SK-N-SH treated with all-trans-retinoic acid at 6 μM for 48 hours (cell line): Measurements from ENCODE around the gene KIZ.

Source experiments
- ATAC-seq: fragments of 200-7000 bp; cut with Tn5 transposase; 3 replicates; pipeline ENCODE4 v1.9.1; 2020; ENCODE audit warnings: mild to moderate bottlenecking, moderate library complexity
- ARNTL ChIP-seq: fragments of 450-650 bp; formaldehyde crosslinking; IDR thresholded peaks from 2 replicates; pipeline ENCODE4 v1.5.0; 2020; ENCODE audit warnings: low read depth, mild to moderate bottlenecking, moderate library complexity, borderline replicate concordance
- BACH2 ChIP-seq: fragments of 250-450 bp; sonication (Bioruptor Pico); IDR thresholded peaks from 2 replicates; pipeline ENCODE4 v1.9.0; 2021; ENCODE audit warnings: mild to moderate bottlenecking, borderline replicate concordance
- CREB5 ChIP-seq: fragments of 250-450 bp; sonication (Bioruptor Pico); IDR thresholded peaks from 2 replicates; pipeline ENCODE4 v1.5.1; 2020; ENCODE audit warnings: low read depth, mild to moderate bottlenecking, moderate library complexity
- CSDC2 ChIP-seq: fragments of 250-450 bp; sonication (Bioruptor Pico); IDR thresholded peaks from 2 replicates; pipeline ENCODE4 v1.5.0; 2020; ENCODE audit warnings: mild to moderate bottlenecking, moderate library complexity
- CSRNP3 ChIP-seq: fragments of 250-450 bp; sonication (Bioruptor Pico); IDR thresholded peaks from 2 replicates; pipeline ENCODE4 v1.5.1; 2021; ENCODE audit warnings: mild to moderate bottlenecking, moderate library complexity
- ESRRG ChIP-seq: fragments of 250-450 bp; sonication (Bioruptor Pico); IDR thresholded peaks from 2 replicates; pipeline ENCODE4 v1.6.1; 2021; ENCODE audit warnings: mild to moderate bottlenecking
- GLIS3 ChIP-seq: fragments of 250-450 bp; sonication (Bioruptor Pico); IDR thresholded peaks from 2 replicates; pipeline ENCODE4 v1.5.0; 2020; ENCODE audit warnings: mild to moderate bottlenecking, moderate library complexity
- ISL1 ChIP-seq: fragments of 250-450 bp; sonication (Bioruptor Pico); IDR thresholded peaks from 2 replicates; pipeline ENCODE4 v2.1.2; 2022; ENCODE audit warnings: mild to moderate bottlenecking, moderate library complexity
- OSR1 ChIP-seq: fragments of 250-450 bp; sonication (Bioruptor Pico); IDR thresholded peaks from 2 replicates; pipeline ENCODE4 v1.8.0; 2022; ENCODE audit warnings: moderate library complexity, mild to moderate bottlenecking, inconsistent platforms
- PATZ1 ChIP-seq: fragments of 250-450 bp; sonication (Bioruptor Pico); IDR thresholded peaks from 2 replicates; pipeline ENCODE4 v1.8.0; 2020; ENCODE audit warnings: mild to moderate bottlenecking, moderate library complexity, borderline replicate concordance
- POU6F1 ChIP-seq: fragments of 250-450 bp; sonication (Bioruptor Pico); IDR thresholded peaks from 2 replicates; pipeline ENCODE4 v1.8.0; 2021; ENCODE audit warnings: low read depth, mild to moderate bottlenecking, moderate library complexity, borderline replicate concordance
- PPARA ChIP-seq: fragments of 250-450 bp; sonication (Bioruptor Pico); IDR thresholded peaks from 2 replicates; pipeline ENCODE4 v1.5.0; 2020; ENCODE audit warnings: mild to moderate bottlenecking, borderline replicate concordance
- RARB ChIP-seq: fragments of 250-450 bp; sonication (Bioruptor Pico); IDR thresholded peaks from 2 replicates; pipeline ENCODE4 v1.8.0; 2021; ENCODE audit warnings: mild to moderate bottlenecking, moderate library complexity
- SNAI2 ChIP-seq: fragments of 250-450 bp; sonication (Bioruptor Pico); IDR thresholded peaks from 2 replicates; pipeline ENCODE4 v1.5.0; 2020; ENCODE audit warnings: mild to moderate bottlenecking, moderate library complexity
- TCF4 ChIP-seq: fragments of 250-450 bp; sonication (Bioruptor Pico); IDR thresholded peaks from 2 replicates; pipeline ENCODE4 v1.8.0; 2021; ENCODE audit warnings: mild to moderate bottlenecking, moderate library complexity, borderline replicate concordance
- TOX ChIP-seq: fragments of 250-450 bp; sonication (Bioruptor Pico); IDR thresholded peaks from 2 replicates; pipeline ENCODE4 v1.8.0; 2021; ENCODE audit warnings: mild to moderate bottlenecking, moderate library complexity, borderline replicate concordance
- ZC3H10 ChIP-seq: fragments of 250-450 bp; sonication (Bioruptor Pico); IDR thresholded peaks from 2 replicates; pipeline ENCODE4 v1.5.1; 2021; ENCODE audit warnings: mild to moderate bottlenecking, moderate library complexity
- ZFP3 ChIP-seq: fragments of 250-450 bp; sonication (Bioruptor Pico); IDR thresholded peaks from 2 replicates; pipeline ENCODE4 v1.5.0; 2020; ENCODE audit warnings: mild to moderate bottlenecking, moderate library complexity
- ZFP30 ChIP-seq: fragments of 450-650 bp; formaldehyde crosslinking; IDR thresholded peaks from 2 replicates; pipeline ENCODE4 v1.5.0; 2022; ENCODE audit warnings: mild to moderate bottlenecking, moderate library complexity
- ZNF565 ChIP-seq: fragments of 450-650 bp; formaldehyde crosslinking; conservative IDR thresholded peaks from 2 replicates; pipeline ENCODE4 v1.5.0; 2020; ENCODE audit warnings: low read depth, mild to moderate bottlenecking, moderate library complexity
- ZNF70 ChIP-seq: fragments of 450-650 bp; formaldehyde crosslinking; IDR thresholded peaks from 2 replicates; pipeline ENCODE4 v1.5.0; 2020; ENCODE audit warnings: mild to moderate bottlenecking, moderate library complexity
- ZNF8 ChIP-seq: fragments of 450-650 bp; formaldehyde crosslinking; IDR thresholded peaks from 2 replicates; pipeline ENCODE4 v1.5.0; 2020; ENCODE audit warnings: mild to moderate bottlenecking, moderate library complexity

Gene KIZ

GRCh38 chr20:21262812-21263211 lies 136.9 kb downstream of the KIZ start:
- ATAC-seq, result no peak
- no peak for TF ChIP-seq ZNF70 (CRISPR knock-in tag)
- no peak for TF ChIP-seq POU6F1 (CRISPR knock-in tag)
- no peak for TF ChIP-seq SNAI2 (CRISPR knock-in tag)
- TF ChIP-seq CREB5 (CRISPR knock-in tag), result no peak
- TF ChIP-seq ISL1, result no peak
- no peak for TF ChIP-seq GLIS3 (CRISPR knock-in tag)
- no peak for TF ChIP-seq RARB (CRISPR knock-in tag)
- TF ChIP-seq CSRNP3 (CRISPR knock-in tag), result no peak
- TF ChIP-seq ZFP3 (CRISPR knock-in tag), result no peak
- no peak for TF ChIP-seq ZFP30 (CRISPR knock-in tag)
- TF ChIP-seq PATZ1 (CRISPR knock-in tag), result no peak
- TF ChIP-seq ARNTL, result no peak
- TF ChIP-seq OSR1 (CRISPR knock-in tag), result no peak
- no peak for TF ChIP-seq ESRRG
- no peak for TF ChIP-seq TCF4 (CRISPR knock-in tag)
- TF ChIP-seq BACH2 (CRISPR knock-in tag), result no peak
- no peak for TF ChIP-seq ZC3H10
- no peak for TF ChIP-seq ZNF565
- TF ChIP-seq TOX (CRISPR knock-in tag), result no peak
- no peak for TF ChIP-seq PPARA (CRISPR knock-in tag)

- no peak for ATAC-seq
- no peak for TF ChIP-seq OSR1 (CRISPR knock-in tag)
- no peak for TF ChIP-seq SNAI2 (CRISPR knock-in tag)
- TF ChIP-seq ZFP30 (CRISPR knock-in tag), result no peak
- TF ChIP-seq ZFP3 (CRISPR knock-in tag), result no peak
- no peak for TF ChIP-seq GLIS3 (CRISPR knock-in tag)
- TF ChIP-seq PATZ1 (CRISPR knock-in tag), result no peak
These were observed 139.6 kb downstream of the KIZ start for GRCh38 chr20:21265261-21266190.

GRCh38 chr20:21266191-21266536 lies 140.3 kb downstream of the KIZ start:
- no peak for ATAC-seq
- TF ChIP-seq ZNF565 (no peak), CREB5 (CRISPR knock-in tag) (no peak), PPARA (CRISPR knock-in tag) (no peak), ZFP30 (CRISPR knock-in tag) (no peak), ISL1 (no peak), ARNTL (no peak), TCF4 (CRISPR knock-in tag) (no peak), RARB (CRISPR knock-in tag) (no peak), CSRNP3 (CRISPR knock-in tag) (no peak), TOX (CRISPR knock-in tag) (no peak), SNAI2 (CRISPR knock-in tag) (no peak), BACH2 (CRISPR knock-in tag) (no peak), ESRRG (no peak), ZNF8 (CRISPR knock-in tag) (no peak), POU6F1 (CRISPR knock-in tag) (no peak), GLIS3 (CRISPR knock-in tag) (no peak), CSDC2 (CRISPR knock-in tag) (no peak)
